GM18858 (cell line): ENCODE data around the gene COPS3.

ENCODE experiments used
- ATAC-seq: cut with Tn5 transposase; IDR thresholded peaks from one replicate; pipeline ENCODE4 v1.9.1; 2021; ENCODE audit not compliant: unreplicated experiment

COPS3 gene

DNA sequence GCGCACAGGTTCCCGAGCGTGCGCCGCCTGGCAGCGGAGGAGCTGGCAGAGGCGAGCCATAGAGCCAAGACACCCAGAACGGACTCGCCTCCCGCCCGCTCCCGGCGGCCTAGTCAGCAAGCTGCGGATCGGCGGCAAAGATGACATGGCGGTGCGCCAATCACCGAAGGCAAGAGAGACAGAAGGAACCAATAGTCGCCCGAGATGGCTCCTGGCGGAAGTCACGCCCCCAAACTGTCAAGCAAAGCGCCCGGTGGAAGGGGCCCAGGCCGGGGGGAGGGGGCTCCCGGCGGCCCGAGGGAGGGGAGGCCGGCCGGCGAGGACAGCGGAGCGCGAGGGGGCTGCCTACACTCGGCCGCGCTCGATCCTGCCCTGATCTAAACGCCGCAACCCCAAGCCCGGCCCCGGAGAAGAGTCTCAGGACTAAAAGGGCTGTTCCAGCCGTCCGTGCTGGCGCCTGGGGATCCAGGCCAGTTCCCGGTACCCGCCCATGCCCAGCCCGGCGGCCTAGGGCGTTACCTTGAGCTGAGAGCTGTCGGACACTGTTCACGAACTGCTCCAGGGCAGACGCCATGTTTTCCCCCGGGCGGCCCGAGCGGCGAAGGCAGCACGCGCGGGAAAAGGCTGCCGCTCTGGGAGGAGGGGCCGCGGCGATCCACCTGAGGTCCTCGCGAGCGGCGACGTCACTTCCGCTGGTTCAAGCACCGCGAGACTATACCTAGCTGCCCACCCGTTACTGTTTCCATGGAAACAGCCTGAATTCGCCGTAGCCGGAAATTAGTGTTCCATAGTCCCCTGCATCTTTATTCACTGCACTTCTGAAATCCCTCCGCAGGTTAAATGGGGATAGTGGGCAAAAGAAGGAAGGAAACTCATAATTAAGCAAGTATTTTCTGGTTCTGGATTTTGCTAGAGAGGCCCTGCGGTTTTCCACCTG is at the start of gene COPS3:
Gene COPS3 (minus strand): TSS at position 634 of the 937 bp plus-strand sequence. CDS start 60 bp downstream, at position 574.
- peak; percentile 74 for ATAC-seq

GRCh38 chr17:17328251-17328650 is 47.2 kb upstream of the COPS3 start:
- no peak for ATAC-seq

DNA sequence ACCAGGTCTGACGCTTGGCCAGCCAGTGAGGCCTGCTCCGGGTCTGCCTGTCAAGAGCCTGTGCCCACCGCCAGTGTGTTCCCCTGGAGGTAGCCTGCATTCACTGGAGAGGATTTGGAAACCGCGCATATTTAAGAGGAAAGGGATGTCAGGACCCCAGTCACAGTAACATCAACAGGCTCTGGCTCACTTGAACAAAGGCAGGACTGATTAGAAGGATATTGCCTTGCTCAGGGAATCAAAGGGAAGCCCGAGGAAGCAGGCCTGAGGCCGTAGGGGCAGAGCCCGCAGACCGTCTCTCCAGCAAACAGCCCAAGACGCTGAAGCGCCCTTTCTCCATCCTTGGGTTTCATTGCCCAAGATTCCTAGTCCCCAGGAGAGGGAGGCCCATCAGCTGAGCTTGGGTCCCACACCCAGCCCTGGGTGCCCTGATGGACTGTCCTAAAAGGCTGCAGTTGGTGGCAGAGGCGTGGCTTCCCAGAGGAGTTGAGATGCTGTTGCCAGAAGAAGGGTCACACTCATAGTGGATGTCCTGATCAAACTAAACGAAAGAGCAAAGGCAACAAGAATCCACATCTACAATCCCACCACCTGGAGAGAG is 45.3 kb upstream of the COPS3 start:
- ATAC-seq = no peak

DNA sequence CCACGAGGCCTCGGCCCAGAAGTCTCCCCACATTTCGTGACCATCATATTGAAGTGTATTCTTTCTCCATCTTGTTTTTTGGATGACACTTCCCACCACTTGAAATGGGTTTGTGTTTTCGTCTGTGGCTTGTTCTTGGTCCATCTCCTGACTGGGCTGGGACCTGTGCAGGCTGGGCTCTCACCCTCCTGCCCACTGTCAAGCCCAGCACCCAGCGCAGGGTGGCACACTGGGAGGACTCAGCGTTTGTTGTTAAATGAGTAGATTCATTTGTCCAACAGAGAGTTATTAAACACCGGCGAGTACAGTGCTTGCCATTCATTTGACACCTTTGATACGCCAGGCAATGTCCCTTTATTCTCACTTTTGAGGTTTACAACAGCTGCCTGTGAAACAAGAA is 44.8 kb upstream of the COPS3 start:
- no peak for ATAC-seq

- ATAC-seq = no peak
Measured at GRCh38 chr17:17325228-17325627, 44.2 kb upstream of the COPS3 start.

GRCh38 chr17:17324616-17325015 is 43.6 kb upstream of the COPS3 start:
- no peak for ATAC-seq

DNA sequence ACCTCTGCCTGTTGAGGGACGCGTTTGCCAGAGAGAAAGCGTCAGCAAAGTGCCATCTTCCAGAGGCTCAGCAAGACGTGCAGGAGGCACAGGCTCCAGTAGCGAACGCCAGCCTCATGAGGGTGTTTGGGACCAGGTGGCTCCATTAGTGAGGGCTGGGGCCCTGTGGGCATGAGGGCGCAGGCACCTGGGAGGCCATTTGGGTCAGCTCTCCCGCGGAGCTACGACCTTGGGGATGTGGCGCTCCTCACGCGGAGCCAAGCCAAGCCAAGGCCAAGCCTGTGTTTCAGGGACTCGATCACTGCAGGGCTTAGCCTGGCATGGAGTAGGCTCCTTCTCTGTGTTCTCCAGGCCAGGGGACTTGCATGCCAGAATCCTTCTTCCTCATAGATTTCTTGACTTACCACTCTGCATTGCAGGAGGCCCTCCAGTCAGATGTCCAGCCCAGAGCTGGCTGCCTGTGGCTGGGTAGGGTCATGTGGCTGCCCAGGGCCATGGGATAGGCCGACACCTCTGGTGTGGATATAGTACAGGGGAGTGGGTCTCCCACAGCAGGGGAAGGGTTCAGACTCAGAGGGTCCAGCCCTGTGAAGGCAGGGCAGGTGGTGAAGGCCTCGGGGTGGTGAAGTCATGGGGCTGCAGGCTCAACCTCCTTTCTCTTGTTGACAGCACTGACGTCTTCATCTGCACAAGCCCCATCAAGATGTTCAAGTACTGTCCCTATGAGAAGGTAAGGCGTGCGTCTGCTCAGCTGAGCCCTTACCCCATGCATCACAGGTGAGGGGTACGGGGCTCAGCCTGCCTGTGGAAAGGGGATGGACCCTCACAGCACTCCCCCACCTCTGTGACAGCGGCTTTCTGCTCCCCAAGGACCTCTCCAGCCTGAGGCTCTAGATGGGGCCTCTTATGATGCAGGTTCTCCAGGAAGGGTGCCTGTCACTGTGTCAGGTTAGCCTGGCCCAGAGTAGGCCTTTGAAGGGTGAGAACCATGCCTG is 41.8 kb upstream of the COPS3 start:
- ATAC-seq = no peak

GRCh38 chr17:17321356-17322025 is 40.4 kb upstream of the COPS3 start:
- ATAC-seq = no peak

- no peak for ATAC-seq
Measured at GRCh38 chr17:17320911-17321220, 39.8 kb upstream of the COPS3 start.

- ATAC-seq = no peak
Measured at GRCh38 chr17:17320188-17320910, 39.3 kb upstream of the COPS3 start.

GRCh38 chr17:17315142-17315821 is 34.2 kb upstream of the COPS3 start:
- no peak for ATAC-seq

- no peak for ATAC-seq
Measured at GRCh38 chr17:17314501-17315071, 33.5 kb upstream of the COPS3 start.

DNA sequence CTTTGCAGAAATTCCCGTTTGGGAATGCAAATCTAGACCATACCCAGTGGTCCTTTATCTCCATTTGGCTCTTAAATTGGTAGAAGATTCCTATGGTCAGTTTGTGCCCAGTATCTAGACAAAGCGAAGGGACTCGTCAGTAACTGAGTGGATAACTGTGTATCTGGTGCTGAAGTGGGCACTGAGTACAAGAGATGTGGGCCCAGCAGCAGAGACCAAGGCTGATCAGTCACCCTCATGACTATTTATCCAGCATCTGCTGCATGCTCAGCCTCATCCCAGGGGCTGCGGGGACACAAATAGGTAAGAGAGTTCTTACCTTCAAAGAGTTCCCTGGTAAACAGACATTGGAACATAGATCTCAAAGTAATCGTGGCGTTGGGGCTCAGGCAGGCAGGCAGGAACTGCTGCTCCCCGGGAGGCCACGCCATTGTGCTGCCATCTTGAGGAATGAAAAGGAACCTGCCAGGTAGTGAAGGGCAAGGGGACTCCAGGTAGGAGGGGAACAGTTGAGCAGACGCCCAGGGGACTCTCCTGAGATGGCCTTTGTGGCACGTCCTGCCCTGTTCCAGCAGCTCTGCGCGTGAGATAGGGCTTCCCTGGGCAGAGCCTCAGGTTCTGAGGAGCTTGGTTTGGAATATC is 32.4 kb upstream of the COPS3 start:
- no peak for ATAC-seq

DNA sequence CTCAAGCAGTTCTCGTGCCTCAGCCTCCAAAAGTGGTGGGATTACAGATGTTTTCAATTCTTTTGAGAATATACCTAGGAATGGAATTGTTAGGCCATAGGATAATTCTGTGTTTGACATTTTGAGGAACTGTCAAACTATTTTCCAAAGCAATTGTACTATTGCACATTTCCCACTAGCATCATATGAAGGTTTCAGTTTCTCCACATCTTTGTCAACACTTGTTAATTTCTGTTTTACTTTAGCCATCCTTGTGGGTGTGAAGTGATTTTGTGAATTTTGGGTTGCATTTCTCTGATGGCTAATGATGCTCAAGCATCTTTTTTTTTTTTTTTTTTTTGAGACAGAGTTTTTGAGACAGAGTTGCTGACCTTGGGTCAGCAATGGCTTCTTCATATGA is 28.3 kb upstream of the COPS3 start:
- no peak for ATAC-seq

GRCh38 chr17:17305281-17305801 is 24.3 kb upstream of the COPS3 start:
- peak; percentile 61 for ATAC-seq

- no peak for ATAC-seq
Measured at GRCh38 chr17:17304521-17304985, 23.5 kb upstream of the COPS3 start.

DNA sequence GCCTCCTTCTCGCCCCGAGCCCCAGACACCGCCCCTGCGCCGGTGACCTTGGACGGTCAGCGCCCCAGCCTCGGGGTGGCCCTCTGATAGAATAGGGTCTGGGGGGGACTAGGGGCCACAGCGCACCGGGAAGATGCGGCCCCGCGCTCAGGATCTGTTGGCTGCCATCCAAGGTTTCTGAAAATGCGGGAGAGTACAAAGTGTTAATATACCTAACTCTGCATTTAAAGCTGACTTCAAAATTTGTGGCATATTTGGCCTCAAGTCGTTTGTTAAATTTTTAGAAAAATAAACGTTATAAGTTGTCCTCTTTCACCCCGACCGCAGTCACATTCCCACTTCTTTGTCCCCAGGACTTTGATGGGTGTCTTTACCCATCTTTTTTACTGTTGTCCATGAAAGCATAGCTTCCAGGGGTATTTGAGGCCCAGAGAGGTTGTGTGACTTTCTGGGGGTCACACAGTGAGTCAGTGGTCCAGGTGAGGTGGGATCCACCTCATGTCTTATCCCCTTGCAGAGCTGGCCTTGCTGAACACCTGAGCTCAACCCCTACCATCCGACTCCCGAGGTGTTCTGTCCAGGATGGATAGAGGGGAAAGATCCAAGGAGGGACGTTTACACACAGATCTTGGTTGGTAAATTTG is 22.9 kb upstream of the COPS3 start:
- no peak for ATAC-seq
